GM12872 (cell line): ENCODE data around the gene JHY.

ENCODE experiments used
- CTCF ChIP-seq: IDR thresholded peaks from 3 replicates; pipeline ENCODE4 v1.5.1; 2011; ENCODE audit warnings: low read depth, mild to moderate bottlenecking, low read length, moderate library complexity; ENCODE audit not compliant: insufficient read depth

The JHY gene

GRCh38 chr11:122874991-122875390, 7.6 kb upstream of the JHY start:
- no peak for TF ChIP-seq CTCF

GRCh38 chr11:122877732-122878131, 4.8 kb upstream of the JHY start:
- TF ChIP-seq CTCF, result no peak

- no peak for TF ChIP-seq CTCF
Observed at GRCh38 chr11:122879785-122880184, 2.8 kb upstream of the JHY start.

- TF ChIP-seq CTCF, result no peak
Observed at GRCh38 chr11:122882857-122883645, 492 bp downstream of the JHY start.

GRCh38 chr11:122883646-122883979, 1.1 kb downstream of the JHY start:
- TF ChIP-seq CTCF, result no peak

GRCh38 chr11:122888162-122888561, 5.6 kb downstream of the JHY start:
- no peak for TF ChIP-seq CTCF

GRCh38 chr11:122893131-122893530, 10.6 kb downstream of the JHY start:
- TF ChIP-seq CTCF, result no peak
